Stimulated activated CD8-positive, alpha-beta memory T cell treated with anti-CD3 and anti-CD28 coated beads, Interleukin-4, amount 100 ng/mL, for 48 hours (primary cell): ENCODE data around the gene DES.

Experiments used
- DNase-seq: peaks from one replicate; pipeline ENCODE4 v3.0.0-alpha.2; 2020

Gene DES

GRCh38 chr2:219475697-219476651, 57.8 kb downstream of the DES start:
- peak; percentile 85 for DNase-seq
